Activated CD8-positive, alpha-beta memory T cell treated with anti-CD3 and anti-CD28 coated beads for 36 hours (primary cell): ENCODE results near the gene ADGRL3. TPM values are rescaled to one million over a fixed set of nuclear protein-coding genes. Genes with fewer than 3 reads are reported as not detected.
"Not testable (repeated sequence)": the region's sequence is repeated elsewhere in the genome, so short reads cannot be mapped to it uniquely, and the experiment has no call there.

Experiments
- CTCF ChIA-PET: fragments of 350-600 bp; sonication (Branson Sonifier 250); formaldehyde crosslinking; loops from one replicate; lab custom pipeline; 2021; ENCODE audit warnings: antibody characterized with exemption; lab: Charles Lee
- POLR2A ChIA-PET: fragments of 350-600 bp; sonication (Branson Sonifier 250); formaldehyde crosslinking; loops from one replicate; lab custom pipeline; 2021; ENCODE audit warnings: antibody characterized with exemption; lab: Charles Lee
- total RNA-seq, 2 experiments: library from RNA; stranded (reverse); gene quantifications; one replicate each; pipeline ENCODE4 v1.2.3, GENCODE V29; 2021

Gene ADGRL3
- total RNA-seq, 2 experiments from 2014 or later, result not detected

DNA sequence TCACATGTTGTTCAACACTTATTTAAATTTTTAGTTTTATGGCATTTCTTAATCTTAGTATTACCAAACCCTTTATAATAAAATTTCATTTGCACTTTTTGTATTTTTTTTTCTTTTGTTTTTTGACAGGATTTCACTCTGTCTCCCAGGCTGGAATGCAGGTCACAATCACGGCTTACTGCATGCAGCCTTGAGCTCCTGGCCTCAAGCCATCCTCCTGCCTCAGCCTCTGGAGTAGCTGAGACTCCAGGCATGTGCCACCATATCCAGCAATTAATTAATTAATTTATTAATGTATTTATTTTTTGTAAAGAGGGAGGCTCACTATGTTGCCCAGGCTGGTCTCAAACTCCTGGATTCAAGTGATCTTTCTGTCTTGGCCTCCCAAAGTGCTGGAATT lies 133.4 kb downstream of the ADGRL3 start:
- ChIA-PET CTCF (no interaction called here), POLR2A (no interaction called here)

DNA sequence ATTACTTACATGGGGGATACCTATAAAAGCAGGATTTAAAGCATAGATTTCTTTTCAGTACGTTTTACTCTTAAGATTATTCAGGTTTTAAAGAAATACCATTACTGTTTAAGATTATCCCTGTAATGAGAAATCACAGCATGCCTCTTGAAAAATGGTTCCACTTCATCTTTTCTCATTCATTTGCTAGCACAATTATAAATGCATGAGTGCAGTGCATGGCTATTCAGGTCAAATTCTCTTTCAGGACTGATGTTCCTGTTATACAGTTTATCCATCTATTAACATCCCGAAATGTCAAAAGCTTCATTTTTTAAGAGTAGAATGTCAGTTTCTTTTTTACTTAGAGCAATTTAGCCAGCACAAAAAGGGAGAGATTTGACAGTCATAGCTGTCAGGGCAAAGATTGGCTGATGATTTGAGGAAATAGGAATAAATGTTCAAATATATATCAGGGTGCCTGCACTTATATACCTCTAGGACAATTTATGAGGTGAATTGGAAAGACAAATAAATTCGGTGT lies 135.2 kb downstream of the ADGRL3 start:
- ChIA-PET CTCF (no interaction called here), POLR2A (no interaction called here)

DNA sequence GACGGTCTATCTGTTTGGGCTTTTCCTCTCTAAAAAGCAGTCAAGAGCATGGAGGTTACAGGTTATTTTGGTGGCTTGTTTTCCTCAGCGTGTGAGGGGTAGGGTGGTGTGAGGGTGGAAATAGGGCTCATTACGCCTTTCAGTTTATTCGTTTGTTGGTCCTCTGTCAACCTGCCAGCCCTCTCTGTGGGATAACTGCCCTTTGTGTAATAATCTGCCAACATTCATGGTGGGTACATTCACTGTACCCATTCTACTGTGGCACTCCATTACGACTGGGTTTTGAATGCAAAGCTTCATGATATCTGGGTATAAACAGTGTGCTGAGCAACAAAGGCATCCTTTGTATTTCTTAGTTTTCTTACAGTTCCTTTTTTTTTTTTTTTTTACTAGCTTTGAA lies 136.4 kb downstream of the ADGRL3 start:
- CTCF ChIA-PET, result interaction anchor here (0.9 kb wide), 1 partner anchor 8 kb away, joined by 5 read pairs; no protein-coding TSS in a partner anchor
- POLR2A ChIA-PET, result no interaction called here

DNA sequence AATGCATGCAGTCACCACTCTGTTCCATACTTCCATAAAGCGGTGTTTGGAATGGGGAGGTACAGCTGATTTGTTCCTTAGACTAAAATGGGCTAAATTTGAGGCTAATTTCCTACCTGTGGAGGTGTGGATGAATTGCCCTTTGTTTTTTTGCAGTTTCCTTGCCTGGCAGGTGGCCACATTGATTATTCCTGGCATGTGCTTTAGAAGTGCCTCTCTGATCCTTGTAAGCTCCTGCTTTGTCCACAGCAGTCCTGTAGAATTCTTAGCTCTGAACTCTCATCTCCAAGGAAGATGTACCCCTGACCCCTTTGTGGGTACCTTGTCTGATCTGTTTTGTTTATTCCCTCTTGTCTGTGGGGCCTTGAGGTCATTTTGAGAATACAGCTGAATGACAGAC lies 136.8 kb downstream of the ADGRL3 start:
- ChIA-PET CTCF (interaction anchor here (0.9 kb wide), 1 partner anchor 9 kb away, joined by 5 read pairs; no protein-coding TSS in a partner anchor), POLR2A (no interaction called here)

DNA sequence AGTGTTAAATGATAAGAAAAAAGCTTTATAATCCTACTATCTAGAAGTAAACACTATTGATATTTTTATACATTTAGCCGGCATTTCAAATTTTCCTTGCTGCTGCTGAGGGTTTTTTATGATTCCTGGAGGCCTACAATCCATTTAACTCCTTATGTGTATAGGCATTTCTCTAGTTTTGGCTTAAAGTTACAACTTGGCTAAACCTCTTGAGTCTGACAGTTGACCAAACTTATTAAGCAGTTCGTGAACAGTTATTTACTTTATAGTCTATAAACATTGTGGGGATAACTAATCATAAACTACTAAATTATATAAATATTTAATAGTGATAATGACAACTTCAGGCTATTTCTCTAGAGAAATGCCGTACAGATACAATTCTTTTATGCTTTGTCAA lies 141.9 kb downstream of the ADGRL3 start:
- CTCF ChIA-PET, result no interaction called here
- POLR2A ChIA-PET, result no interaction called here

DNA sequence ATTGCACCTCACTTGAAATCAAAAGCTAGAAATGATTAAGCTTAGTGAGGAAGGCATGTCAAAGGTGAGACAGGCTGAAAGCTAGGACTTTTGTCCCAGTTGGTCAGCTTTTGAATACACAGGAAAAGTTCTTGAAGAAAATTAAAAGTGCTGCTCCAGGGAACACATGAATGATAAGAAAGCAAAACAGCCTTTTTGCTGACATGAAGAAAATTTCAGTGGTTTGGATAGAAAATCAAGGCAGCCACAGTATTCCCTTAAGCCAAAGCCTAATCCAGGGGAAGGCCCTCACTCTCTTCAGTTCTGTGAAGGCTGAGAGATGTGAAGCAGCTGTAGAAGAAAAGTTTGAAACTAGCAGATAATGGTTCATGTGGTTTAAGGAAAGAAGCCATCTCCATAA lies 150.8 kb downstream of the ADGRL3 start:
- CTCF ChIA-PET, result no interaction called here
- POLR2A ChIA-PET, result no interaction called here

DNA sequence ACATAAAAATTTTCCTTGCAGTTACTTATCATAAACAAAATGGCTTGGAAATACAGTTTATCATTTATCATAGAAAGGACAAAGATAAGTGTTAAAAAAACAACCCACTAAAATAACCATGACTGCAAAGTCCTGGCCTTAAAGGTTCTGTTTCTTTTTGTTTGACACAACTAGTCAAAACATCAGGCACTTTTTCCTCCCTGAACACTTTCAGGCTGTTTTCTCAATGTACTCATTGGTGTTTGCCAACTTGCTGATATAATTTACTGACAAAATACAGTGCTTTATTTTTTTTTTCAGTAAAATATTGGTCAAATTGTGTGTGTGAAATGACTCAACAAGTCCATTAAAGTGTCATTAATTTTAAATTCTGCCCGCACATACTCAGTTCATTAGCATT lies 156.6 kb downstream of the ADGRL3 start:
- POLR2A ChIA-PET, result no interaction called here
- CTCF ChIA-PET, result no interaction called here

DNA sequence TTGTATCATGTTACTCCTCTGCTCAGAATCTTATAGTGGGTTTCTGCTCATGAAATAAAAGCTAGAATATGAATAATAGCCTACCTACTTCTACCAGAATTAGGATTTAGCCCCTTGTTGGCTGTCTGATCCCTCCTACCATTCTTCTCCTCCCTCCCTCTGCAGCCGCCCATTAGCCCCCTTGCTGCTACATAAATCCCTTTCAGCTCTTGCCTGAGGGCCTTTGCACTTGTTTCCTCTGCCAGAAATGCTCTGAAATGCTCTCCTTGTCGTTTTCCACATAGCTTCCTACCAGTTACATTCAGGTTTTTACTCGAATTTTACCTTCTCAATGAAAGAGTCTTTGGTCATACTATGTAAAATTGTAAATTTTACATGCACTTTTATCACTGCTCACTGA lies 159.2 kb downstream of the ADGRL3 start:
- CTCF ChIA-PET, result no interaction called here
- POLR2A ChIA-PET, result no interaction called here

DNA sequence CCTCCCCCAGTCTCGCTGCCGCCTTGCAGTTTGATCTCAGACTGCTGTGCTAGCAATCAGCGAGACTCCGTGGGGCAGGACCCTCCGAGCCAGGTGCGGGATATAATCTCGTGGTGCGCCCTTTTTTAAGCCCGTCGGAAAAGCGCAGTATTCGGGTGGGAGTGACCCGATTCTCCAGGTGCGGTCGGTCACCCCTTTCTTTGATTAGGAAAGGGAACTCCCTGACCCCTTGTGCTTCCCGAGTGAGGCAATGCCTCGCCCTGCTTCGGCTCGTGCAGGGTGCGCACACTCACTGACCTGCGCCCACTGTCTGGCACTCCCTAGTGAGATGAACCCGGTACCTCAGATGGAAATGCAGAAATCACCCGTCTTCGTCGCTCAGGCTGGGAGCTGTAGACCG lies 172.7 kb downstream of the ADGRL3 start:
- POLR2A ChIA-PET, CTCF ChIA-PET: not testable (repeated sequence)

DNA sequence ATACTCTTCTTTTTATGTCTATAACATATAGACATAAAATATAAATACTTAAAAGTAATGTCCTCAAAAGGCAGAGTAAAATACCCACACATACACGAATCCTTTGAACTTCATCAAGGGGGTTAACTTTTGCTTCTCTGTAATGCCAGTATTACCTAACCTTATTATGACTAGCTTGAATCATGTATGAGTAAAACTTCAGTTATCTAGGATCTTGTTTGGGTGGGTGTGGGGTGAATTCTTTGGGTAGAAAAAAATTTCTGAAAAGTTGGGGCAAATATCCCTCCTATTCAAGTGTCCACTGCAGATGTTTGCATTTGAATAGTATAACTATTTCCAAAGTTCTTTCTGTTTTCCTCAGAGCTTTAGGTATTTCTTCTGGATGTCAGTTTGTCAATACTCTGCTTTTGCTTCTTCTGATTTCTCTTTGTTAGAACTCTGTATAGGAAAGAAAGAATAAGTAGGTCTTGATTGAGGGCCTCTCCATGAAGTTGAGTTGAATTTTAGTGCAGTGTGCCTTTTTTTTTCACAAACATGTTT lies 173.8 kb downstream of the ADGRL3 start:
- ChIA-PET POLR2A (no interaction called here), CTCF (no interaction called here)

DNA sequence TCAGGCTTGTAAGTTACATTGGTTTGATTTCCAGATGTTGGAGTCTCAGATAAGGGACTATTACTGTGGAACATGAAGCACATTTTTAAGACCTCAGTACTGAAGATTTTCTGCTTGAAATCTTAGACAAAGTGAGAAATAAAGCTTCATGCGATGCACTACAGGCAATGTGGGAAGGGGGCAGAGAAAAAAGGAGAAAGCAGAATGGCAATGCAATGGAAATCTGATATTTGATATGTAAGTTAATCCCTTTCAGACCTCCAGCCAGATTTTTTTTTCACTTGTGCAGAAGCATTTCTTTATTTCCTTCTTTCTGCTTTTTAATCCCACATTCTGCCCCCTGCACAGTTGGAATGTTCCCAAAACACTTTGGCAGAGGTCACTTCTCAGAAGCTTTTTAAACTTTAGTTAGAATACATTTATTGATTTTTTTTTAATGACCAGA lies 174.3 kb downstream of the ADGRL3 start:
- ChIA-PET CTCF (no interaction called here), POLR2A (no interaction called here)

DNA sequence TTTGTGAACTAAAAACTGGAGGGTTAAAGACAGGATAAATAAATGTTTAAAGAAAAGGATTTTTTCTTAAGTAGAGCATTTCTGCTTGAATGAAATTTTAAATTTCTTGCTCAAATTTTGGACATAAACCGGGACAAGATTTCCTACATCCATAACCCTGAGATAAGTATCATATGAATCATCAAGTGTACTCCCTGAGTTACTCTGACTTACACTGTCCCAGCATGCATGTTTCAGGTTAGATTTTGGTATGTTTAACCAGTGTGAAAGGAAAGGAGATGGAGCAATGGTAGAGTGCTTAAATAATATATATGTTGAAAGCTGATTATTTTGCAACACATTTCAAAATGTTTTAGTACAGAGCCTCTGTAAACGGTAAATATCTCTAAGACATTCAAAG lies 175.2 kb downstream of the ADGRL3 start:
- CTCF ChIA-PET, result no interaction called here
- POLR2A ChIA-PET, result no interaction called here

DNA sequence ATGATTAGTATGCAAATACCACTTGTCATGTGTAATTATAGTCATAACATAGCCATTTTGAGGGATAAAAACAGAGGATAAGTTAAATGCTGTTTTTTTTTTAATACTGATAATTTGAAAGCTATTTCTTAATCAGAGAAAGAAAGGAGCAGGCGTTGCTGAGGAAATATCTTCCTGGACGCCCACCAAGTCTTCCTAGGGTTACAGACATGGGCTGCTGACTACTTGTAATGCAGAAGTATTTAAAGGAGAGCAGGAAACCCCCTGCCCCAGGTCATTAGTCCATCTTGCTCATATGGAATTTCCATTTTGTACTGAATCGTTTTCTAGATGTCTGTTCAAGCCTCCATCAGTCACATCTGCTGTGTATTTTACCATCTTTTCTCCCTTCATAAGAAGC lies 176.2 kb downstream of the ADGRL3 start:
- POLR2A ChIA-PET, result no interaction called here

DNA sequence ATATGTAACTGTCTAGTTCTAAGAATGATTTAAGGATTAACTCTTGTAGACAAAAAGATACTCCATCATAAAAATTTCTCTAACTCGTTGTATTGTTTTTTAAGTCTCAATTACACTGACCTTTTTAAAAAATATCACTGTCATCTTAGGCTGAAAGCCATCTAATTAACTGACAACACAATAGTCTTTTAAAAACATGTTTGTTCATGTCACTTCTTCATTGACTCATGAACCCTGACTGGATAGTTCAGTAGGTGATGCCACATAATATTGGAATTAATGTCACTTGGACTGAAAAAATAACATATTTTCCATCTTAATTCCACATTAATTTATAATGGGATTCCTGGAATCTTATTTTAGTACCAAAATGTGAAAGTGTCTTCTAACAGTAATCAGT lies 179.3 kb downstream of the ADGRL3 start:
- ChIA-PET POLR2A (no interaction called here), CTCF (no interaction called here)

More for the DNA sequence above, 176.2 kb downstream of the ADGRL3 start:
- CTCF ChIA-PET, result no interaction called here

DNA sequence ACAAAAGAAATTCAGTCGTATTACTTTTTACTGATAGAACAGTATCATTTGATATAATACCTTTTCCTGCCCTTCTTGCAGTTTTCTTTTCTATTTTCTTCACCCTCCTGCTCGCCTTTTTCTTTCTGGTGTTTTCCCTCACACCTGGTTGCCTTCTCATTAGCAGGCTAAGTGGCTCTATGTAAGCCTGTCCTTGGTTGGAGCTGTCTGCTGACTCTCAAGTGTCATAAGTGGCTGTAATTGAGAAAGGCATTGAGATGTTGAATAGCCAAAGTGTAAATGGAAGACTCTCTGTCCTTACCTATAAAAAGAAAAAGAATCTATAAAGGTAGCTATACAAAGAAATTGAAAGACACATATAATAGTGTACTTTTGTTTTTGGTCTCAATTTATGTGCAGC lies 180.7 kb downstream of the ADGRL3 start:
- ChIA-PET POLR2A (no interaction called here), CTCF (no interaction called here)

DNA sequence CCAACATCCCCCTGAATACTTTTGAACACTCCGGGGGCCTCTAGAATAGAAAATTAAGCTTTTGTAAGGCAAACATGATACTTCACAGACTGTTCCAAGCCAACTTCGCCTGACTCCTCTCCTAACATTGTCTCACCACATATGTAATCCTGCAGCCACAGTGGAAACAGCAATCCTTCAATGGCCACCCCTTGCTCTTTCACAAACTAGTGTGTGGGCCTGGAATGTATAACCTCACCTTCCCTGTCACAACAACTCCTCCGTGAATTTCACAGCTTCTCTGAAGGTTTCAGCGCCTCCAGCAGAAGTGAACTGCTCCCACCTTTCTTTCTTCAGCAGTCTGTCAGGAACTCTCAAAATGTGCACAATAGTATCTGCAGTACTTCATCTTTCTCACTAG lies 185.1 kb downstream of the ADGRL3 start:
- ChIA-PET CTCF (no interaction called here), POLR2A (no interaction called here)

DNA sequence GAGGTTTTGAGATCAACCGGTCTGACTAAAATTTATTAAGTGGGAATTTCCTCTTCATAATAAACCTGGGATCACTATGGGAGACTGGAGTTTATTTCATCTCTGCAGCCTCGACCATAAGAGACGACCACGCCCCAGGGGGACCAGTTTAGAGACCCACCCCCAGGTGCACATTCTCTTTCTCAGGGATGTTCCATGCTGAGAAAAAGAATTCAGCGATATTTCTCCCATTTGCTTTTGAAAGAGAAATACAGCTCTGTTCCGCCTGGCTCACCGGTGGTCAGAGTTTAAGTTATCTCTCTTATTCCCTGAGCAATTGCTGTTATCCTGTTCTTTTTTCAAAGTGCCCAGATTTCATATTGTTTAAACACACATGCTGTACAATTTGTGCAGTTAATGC lies 187.2 kb downstream of the ADGRL3 start:
- POLR2A ChIA-PET, CTCF ChIA-PET: not testable (repeated sequence)

DNA sequence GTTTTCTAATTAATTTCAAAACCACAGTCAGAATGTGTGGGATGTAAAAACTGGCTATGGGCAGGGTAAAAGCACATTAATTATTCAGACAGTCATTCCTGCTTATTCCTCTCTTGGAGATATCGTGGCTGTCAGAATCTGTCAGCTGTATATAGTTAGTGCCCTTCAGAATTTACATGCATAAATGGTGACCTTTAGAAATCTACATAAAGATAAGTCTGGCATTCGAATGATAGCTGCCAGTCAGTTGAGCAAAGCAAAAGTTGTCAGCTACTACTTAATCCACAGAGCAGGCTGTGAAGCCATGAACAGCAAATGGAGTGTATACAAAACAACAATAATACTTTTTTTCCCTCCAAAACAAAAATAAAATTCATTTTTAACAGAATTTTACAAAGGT lies 189.5 kb downstream of the ADGRL3 start:
- ChIA-PET POLR2A (no interaction called here), CTCF (no interaction called here)

DNA sequence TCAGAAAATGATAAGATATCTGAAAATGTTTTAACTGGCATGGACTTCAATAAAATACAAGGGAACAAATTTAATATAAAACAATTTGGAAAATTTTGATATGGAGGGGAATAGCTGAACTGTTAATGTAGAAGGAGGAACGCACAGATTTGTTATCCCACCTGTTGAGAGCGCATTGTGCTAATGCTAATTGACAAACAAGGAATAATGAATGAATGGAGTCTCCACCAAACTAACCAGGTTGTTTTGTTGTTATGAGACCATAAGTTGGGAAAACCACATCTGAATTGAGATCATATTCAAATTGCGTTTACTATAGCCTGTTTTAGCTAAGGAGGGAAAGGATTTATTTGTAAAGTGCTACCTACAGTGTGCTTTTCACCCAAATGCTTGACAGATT lies 195.6 kb downstream of the ADGRL3 start:
- ChIA-PET CTCF (no interaction called here), POLR2A (no interaction called here)

DNA sequence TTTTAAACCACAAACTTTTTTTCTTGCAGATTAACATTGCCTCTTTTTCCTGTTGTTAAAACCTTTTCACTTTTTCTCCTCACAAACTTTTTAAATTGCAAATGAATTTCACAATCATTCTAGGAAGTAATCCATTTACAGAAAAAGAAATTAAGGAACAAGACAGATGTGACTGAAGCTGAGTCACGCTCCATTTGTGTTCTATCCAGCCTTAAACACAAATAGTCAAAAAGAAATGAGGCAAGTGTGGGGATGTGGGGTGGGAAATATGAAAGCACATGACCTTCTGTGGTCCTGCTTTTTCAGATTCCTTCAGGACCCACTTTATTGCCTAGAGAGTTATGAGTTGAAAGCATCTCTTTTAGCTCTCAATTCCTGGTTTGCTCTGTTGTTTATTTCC lies 197.0 kb downstream of the ADGRL3 start:
- CTCF ChIA-PET, result no interaction called here
- POLR2A ChIA-PET, result no interaction called here

DNA sequence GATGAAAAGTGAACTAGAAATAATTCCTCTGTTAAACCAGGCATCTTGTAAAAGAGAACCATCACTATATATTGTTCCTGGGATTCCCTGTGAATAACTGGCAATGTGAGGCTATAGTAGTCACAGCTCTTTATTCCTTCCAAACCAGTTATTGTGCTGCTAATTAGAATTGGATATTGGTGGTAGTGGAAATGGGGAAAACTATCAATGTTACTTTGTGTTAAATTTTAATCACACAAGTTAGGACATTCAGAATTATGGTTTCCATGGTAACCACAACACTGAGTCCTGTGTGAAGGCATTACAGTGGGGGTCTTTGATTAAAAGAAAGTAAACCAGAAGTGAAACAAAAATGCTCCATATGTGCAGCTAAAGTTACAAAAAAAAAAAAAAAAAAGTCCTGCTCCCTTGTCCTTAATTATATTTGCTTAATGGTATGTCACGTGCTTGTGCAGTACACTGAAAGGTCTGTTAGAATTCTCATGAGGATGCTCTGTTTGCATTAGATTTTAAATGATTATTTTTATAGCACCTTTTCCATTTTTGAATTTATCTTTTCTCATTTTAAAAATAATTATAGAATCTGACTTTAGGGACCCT lies 200.4 kb downstream of the ADGRL3 start:
- ChIA-PET CTCF (no interaction called here), POLR2A (no interaction called here)

DNA sequence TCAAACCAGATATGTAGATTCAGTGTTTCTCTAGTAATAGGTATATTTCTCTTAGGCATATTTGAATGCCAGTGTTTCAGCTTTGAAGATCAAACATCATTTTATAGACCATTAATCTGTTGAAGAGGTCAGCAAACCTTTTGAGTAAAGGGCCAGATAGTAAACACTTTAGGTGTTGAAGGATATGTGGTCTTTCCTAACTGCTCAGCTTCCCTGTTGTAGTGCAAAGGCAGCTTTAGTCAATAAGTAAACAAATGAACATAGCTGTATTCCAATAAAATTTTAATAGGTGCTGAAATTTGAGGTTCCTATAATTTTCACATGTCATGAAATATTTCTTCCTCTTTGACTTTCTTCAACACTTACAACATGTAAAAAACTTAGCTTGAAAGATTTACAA lies 201.6 kb downstream of the ADGRL3 start:
- POLR2A ChIA-PET, result no interaction called here
- CTCF ChIA-PET, result no interaction called here
